ENCODE measurements around the gene SPRYD7.

The SPRYD7 gene

GRCh38 chr13:49936075-49936967 lies at the start of gene SPRYD7:
Gene SPRYD7, minus strand, starts transcription at chr13:49936340. Its CDS starts 105 bp downstream, at chr13:49936235.
- H3K36me3 ChIP-seq (ENCODE audit: low read depth): peaks cover 12% of the 10 kb centered on the region
- H3K27me3 ChIP-seq (ENCODE audit: insufficient read depth, poor library complexity, severe bottlenecking): no peaks in the 10 kb centered on the region
- DNase-seq (ENCODE audit: low spot score) (peak; percentile 96), ATAC-seq (ENCODE audit: low read depth) (peak; percentile 96)
- peak within 1 kb of the TSS; percentile 71 for H3K4me3 ChIP-seq (ENCODE audit: severe bottlenecking)
- TF ChIP-seq CTCF (IDR thresholded peaks at IDR 0.05; ENCODE audit: poor library complexity, severe bottlenecking): peak; percentile 94
- no peaks in the 10 kb centered on the region for H3K9me3 ChIP-seq (ENCODE audit: severe bottlenecking)
- H3K4me1 ChIP-seq (ENCODE audit: insufficient read depth, poor library complexity, severe bottlenecking): peaks cover 21% of the 10 kb centered on the region
- peak within 1 kb of the TSS; percentile 75 for H3K27ac ChIP-seq (ENCODE audit: poor library complexity, severe bottlenecking)

GRCh38 chr13:49985129-49985528 lies 49.0 kb upstream of the SPRYD7 start:
- H3K27me3 ChIP-seq (ENCODE audit: insufficient read depth, poor library complexity, severe bottlenecking): no peaks in the 10 kb centered on the region
- no peak for TF ChIP-seq CTCF (IDR thresholded peaks at IDR 0.05; ENCODE audit: poor library complexity, severe bottlenecking)
- no peaks in the 10 kb centered on the region for H3K9me3 ChIP-seq (ENCODE audit: severe bottlenecking)
- no peaks in the 10 kb centered on the region for H3K4me1 ChIP-seq (ENCODE audit: insufficient read depth, poor library complexity, severe bottlenecking)
- no peak overlapping the region for H3K27ac ChIP-seq (ENCODE audit: poor library complexity, severe bottlenecking)
- DNase-seq (ENCODE audit: low spot score) (no peak), ATAC-seq (ENCODE audit: low read depth) (no peak)
- H3K36me3 ChIP-seq (ENCODE audit: low read depth): no peaks in the 10 kb centered on the region
- H3K4me3 ChIP-seq (ENCODE audit: severe bottlenecking): no peak overlapping the region

GRCh38 chr13:49980266-49980665 lies 44.1 kb upstream of the SPRYD7 start:
- ATAC-seq (ENCODE audit: low read depth) (no peak), DNase-seq (ENCODE audit: low spot score) (no peak)
- Histone ChIP-seq H3K4me3 (ENCODE audit: severe bottlenecking) (no peak overlapping the region), H3K9me3 (ENCODE audit: severe bottlenecking) (no peaks in the 10 kb centered on the region), H3K4me1 (ENCODE audit: insufficient read depth, poor library complexity, severe bottlenecking) (peaks cover 5% of the 10 kb centered on the region), H3K36me3 (ENCODE audit: low read depth) (no peaks in the 10 kb centered on the region), H3K27me3 (ENCODE audit: insufficient read depth, poor library complexity, severe bottlenecking) (no peaks in the 10 kb centered on the region), H3K27ac (ENCODE audit: poor library complexity, severe bottlenecking) (no peak overlapping the region)
- no peak for TF ChIP-seq CTCF (IDR thresholded peaks at IDR 0.05; ENCODE audit: poor library complexity, severe bottlenecking)

GRCh38 chr13:49977992-49978391 lies 41.9 kb upstream of the SPRYD7 start:
- H3K27ac ChIP-seq (ENCODE audit: poor library complexity, severe bottlenecking): no peak overlapping the region
- peaks cover 5% of the 10 kb centered on the region for H3K4me1 ChIP-seq (ENCODE audit: insufficient read depth, poor library complexity, severe bottlenecking)
- TF ChIP-seq CTCF (IDR thresholded peaks at IDR 0.05; ENCODE audit: poor library complexity, severe bottlenecking): no peak
- H3K27me3 ChIP-seq (ENCODE audit: insufficient read depth, poor library complexity, severe bottlenecking): no peaks in the 10 kb centered on the region
- ATAC-seq (ENCODE audit: low read depth) (no peak), DNase-seq (ENCODE audit: low spot score) (no peak)
- H3K4me3 ChIP-seq (ENCODE audit: severe bottlenecking): no peak overlapping the region
- no peaks in the 10 kb centered on the region for H3K9me3 ChIP-seq (ENCODE audit: severe bottlenecking)
- no peaks in the 10 kb centered on the region for H3K36me3 ChIP-seq (ENCODE audit: low read depth)

Measured in RWPE2 (cell line).